Activated naive CD4-positive, alpha-beta T cell treated with Interleukin-2 at 50 U/mL for 16 hours (primary cell): ENCODE results near the gene KRT27.
"Not testable (repeated sequence)": the region's sequence is repeated elsewhere in the genome, so short reads cannot be mapped to it uniquely, and the experiment has no call there.

Experiments used
- DNase-seq: peaks from one replicate; pipeline ENCODE4 v3.0.0-alpha.2; 2020

KRT27 gene

GRCh38 chr17:40753804-40754203, 28.5 kb downstream of the KRT27 start:
- no peak for DNase-seq

GRCh38 chr17:40751065-40751464, 31.3 kb downstream of the KRT27 start:
- no peak for DNase-seq

DNA sequence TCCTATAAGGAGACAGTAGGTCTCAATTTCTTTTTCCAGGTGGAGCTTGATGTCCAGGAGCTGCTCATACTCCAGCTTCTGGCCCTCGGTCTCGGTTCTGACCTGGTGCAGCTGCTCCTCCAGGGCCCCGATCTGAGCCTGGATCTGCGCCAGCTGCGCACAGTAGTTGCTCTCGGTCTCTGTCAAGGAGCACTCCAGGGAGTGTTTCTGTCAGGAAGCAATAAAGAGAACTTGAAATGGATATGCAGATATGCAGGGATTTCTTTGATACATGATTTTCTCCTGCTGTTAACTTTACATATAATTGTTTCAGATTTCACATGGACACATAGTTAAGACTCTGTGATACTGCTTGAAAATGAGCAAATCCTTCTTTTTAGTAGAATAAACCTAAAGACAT, 32.0 kb downstream of the KRT27 start:
- DNase-seq, result no peak

DNA sequence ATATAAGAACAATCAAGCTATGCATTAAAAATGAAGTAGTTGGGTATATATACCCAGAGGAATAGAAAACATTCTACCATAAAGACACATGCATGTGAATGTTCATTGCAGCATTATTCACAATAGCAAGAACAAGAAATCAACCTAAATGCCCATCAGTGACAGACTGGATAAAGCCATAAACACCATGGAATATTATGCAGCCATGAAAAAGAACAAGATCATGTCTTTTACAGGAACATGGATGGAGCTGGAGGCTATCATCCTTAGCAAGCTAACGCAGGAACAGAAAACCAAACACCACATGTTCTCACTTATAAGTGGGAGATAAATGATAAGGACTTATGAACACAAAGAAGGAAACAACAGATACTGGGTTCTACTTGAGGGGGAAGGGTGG, 33.7 kb downstream of the KRT27 start:
- not testable (repeated sequence) for DNase-seq

DNA sequence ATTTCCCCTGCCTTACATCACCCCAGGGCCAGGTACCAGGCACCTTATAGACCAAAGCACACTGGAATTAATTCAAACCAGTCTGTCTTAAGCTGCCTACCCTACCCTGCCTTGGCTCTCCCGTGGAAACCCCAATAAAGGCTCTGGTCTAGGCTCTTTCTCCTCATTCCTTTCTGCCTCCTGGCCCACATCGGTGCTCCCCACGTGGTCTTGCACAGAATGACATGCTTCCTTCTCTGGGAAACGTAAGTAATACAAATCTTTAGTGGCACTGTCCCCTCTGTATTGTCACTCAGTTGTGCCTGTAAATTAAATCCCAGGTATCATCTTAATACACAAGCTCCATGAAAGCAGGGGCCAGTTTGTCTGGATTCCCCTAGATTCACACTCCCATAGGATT, 43.8 kb downstream of the KRT27 start:
- no peak for DNase-seq

- no peak for DNase-seq
Observed at GRCh38 chr17:40735016-40735415, 47.3 kb downstream of the KRT27 start.

GRCh38 chr17:40734018-40734417, 48.3 kb downstream of the KRT27 start:
- no peak for DNase-seq

DNA sequence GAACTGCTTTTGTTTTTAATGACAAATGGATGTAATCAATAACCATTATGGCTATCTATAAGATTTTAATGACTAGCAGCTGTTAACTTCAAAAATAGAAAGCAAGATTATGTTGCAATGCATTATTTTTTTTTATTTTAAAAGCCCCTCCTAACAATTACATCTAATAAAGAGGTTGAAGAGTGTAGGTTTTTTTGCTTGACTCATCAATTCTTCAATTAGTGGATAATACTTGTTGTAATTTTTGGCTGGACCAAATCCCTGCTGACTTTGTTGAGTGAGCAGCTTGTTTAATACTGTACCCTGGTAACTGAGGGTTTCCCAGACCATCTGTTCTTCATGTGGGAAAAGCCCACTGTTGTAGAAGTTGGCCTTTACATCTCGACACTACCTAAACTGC, 51.4 kb downstream of the KRT27 start:
- no peak for DNase-seq

DNA sequence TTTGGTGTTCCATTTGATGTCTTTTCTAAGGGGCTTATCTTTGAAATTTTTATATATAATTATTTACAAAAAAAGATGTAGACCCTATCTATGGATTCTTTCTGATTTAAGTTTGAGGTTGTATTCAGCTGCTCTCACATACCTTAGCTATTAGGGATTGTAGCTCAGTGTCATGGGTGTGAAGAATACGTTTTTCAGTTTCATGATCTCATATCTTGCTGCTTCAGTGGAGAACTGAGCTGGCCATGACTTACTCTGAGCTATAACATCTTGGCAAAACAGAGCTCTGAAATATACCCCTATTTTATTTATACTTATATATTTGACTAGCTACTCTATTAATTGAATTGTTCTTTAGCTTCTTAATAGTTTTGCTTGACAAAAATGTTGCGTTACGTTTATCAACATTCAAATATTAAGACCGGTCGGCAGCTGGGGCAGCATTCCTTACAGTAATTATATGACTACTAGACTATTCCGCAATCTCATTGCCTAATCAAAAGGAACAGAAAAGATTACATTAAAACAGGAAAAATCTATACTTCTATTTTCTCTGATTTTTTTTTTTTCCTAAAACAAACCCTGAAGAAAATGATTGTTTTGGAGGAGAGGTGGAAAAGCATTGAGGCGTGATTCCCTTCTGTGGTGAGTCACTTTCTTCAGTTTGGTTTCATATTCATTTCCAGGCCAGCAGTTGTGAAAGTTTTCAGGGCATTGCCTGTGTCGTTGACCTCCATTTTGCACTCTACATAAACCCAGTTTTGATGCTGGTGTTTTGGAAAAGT, 54.7 kb downstream of the KRT27 start:
- DNase-seq, result no peak

DNA sequence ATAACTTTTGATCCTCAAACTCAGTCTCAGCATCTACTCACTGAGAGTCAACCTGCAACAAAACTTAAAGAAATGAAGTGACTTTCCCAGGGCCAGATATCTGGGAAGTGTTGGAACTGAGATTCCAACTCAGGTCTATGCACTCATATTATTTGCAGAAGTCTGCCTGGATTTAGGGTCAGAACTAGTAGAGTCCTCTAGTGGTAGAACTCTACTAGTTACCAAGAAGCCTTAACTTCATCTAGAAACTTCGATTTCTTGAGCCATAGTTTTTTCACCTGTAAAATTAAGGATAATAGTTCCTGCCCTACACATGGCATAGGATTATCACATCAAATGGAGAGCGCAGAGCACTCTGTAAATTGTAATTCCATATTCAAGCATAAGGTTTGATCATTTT, 55.4 kb downstream of the KRT27 start:
- no peak for DNase-seq
